ENCODE results near the gene CDX4. TPM values are rescaled to one million over a fixed set of nuclear protein-coding genes. Genes with fewer than 3 reads are reported as not detected.
"Not testable (repeated sequence)": the region's sequence is repeated elsewhere in the genome, so short reads cannot be mapped to it uniquely, and the experiment has no call there.

The CDX4 gene
- total and polyA plus RNA-seq, 2 experiments from 2014 or later, result 2.0 to 2.7 TPM

GRCh38 chrX:73492178-73492577, 45.3 kb downstream of the CDX4 start:
- not testable (repeated sequence) for H3K27ac Mint-ChIP-seq; H3K4me3 ChIP-seq; H3K4me1 ChIP-seq (ENCODE audit: insufficient read depth); DNase-seq (ENCODE audit: low spot score); H3K4me2 ChIP-seq; H3K36me3 Mint-ChIP-seq (ENCODE audit: low read depth); ATAC-seq; H3K4me3 Mint-ChIP-seq; H3K27me3 Mint-ChIP-seq (ENCODE audit: insufficient read depth, low read depth, poor library complexity); H2AFZ ChIP-seq; H3K4me1 Mint-ChIP-seq; H3F3A ChIP-seq (replicated peaks; ENCODE audit: low read depth); H4K20me1 ChIP-seq (replicated peaks; ENCODE audit: insufficient read depth); H3K9me3 Mint-ChIP-seq; H3K27me3 ChIP-seq (ENCODE audit: insufficient read depth); H3K27ac ChIP-seq (ENCODE audit: low read depth); H3K36me3 ChIP-seq (ENCODE audit: insufficient read depth); H3K79me2 ChIP-seq (replicated peaks; ENCODE audit: insufficient read depth); H3K9me2 ChIP-seq (ENCODE audit: insufficient read depth)

Small RNAs within 50 kb of the gene (small RNA-seq; reads per million reads assigned to genes)
- gene MORF4L1P6 (ENCODE audit: low replicate concordance), result not detected
- not detected for gene RNU6-1044P (ENCODE audit: low replicate concordance)

Other genes with a start within 250 kb of the CDX4 start
- gene NAP1L2, start 232.2 kb upstream of the CDX4 start, total RNA-seq (2014; rRNA removed; shearing (Covaris generic)), result 16.2 and 24.0 TPM in 2 replicates
- 10.8 and 11.4 TPM in 2 replicates for gene NAP1L2, start 232.2 kb upstream of the CDX4 start, polyA plus RNA-seq (2016; fragmentation: Nextera tagmentation; extraction: Ambion mirVana)
- gene CHIC1, start 116.1 kb downstream of the CDX4 start, total RNA-seq (2014; rRNA removed; shearing (Covaris generic)), result 14.1 and 18.3 TPM in 2 replicates
- gene CHIC1, start 116.1 kb downstream of the CDX4 start, polyA plus RNA-seq (2016; fragmentation: Nextera tagmentation; extraction: Ambion mirVana), result 4.3 and 6.2 TPM in 2 replicates

Data from GM23338 (cell line).